A549 treated with AZD9567 at 1 μM for 4 hours (cell line): ENCODE data around the gene CD96. TPM values are rescaled to one million over a fixed set of nuclear protein-coding genes. Genes with fewer than 3 reads are reported as not detected.

Experiments used
- total RNA-seq: library from RNA; stranded (reverse); fragments of 200-300 nt; extraction: Qiagen RNA extraction; gene quantifications from 5 replicates; pipeline ENCODE4 v1.2.3, GENCODE V29; 2022; ENCODE audit not compliant: insufficient read depth

CD96 gene, protein sequence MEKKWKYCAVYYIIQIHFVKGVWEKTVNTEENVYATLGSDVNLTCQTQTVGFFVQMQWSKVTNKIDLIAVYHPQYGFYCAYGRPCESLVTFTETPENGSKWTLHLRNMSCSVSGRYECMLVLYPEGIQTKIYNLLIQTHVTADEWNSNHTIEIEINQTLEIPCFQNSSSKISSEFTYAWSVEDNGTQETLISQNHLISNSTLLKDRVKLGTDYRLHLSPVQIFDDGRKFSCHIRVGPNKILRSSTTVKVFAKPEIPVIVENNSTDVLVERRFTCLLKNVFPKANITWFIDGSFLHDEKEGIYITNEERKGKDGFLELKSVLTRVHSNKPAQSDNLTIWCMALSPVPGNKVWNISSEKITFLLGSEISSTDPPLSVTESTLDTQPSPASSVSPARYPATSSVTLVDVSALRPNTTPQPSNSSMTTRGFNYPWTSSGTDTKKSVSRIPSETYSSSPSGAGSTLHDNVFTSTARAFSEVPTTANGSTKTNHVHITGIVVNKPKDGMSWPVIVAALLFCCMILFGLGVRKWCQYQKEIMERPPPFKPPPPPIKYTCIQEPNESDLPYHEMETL
- not detected in 5 replicates for total RNA-seq

DNA sequence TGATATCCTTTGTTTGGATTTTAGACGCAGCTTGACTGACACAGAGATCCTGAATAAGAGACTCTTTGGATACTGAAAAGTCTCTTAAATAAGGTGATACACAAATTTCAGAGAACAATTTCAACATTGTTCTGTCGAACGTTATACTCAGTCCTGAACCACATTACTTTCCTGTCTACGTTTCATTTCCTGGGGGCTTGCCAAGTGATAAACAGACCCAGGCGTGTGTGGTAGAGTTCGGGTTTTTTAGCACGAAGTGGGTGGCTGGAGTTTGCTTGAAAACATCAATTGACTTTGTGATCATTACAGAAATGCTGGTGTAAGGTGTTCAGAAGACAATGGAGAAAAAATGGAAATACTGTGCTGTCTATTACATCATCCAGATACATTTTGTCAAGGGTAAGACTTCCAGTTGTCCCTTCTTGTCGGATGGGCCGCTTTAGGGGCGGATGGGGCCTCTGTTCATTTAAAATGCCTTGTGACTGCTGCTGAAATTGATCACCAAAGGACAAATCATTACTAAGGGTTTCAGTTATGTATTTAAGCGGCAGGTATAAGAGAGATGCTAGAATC, at the start of gene CD96:
Gene CD96, plus strand, starts transcription at position 287 of the 573 bp plus-strand sequence. Its CDS starts 52 bp downstream, at position 339.

DNA sequence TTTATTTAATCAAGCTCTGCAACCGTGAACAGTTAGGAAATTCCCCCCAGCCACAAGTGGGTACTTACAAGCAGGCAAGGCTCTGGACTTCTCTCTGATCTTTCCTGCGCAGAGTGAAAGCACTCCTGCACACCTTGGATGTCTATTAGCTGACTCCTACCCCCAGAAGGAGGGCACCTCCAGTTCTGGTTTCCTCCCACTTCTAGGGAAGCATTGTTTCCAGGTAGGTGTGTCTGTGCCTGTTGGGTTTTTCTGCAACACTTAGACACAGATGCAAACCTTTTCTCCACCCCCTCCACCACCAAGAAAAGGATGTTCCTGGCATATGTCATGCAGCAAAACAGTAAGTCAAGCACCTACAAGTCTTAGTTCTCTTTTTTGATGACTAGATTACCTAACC, 53.2 kb downstream of the CD96 start, which contains the start of gene ZBED2:
Gene ZBED2, minus strand, starts transcription at position 115 of the 400 bp plus-strand sequence. CDS start 1,145 bp downstream, outside the sequence.

Other genes starting within 250 kb of the CD96 start
- gene ZBED2, start 53.1 kb downstream of the CD96 start, total RNA-seq, result 0.07 to 0.14 TPM (median 0.11 TPM) in 4 of 5 replicates, not detected in the other
- 5.3 to 8.0 TPM (median 6.8 TPM) in 5 replicates for gene PLCXD2, start 132.5 kb downstream of the CD96 start, total RNA-seq